H9 (cell line): ENCODE measurements around the gene PMEL. TPM values are rescaled to one million over a fixed set of nuclear protein-coding genes. Genes with fewer than 3 reads are reported as not detected.

Experiments used
- DNase-seq: peaks from one replicate; pipeline ENCODE4 v3.0.0-alpha.2; 2017
- H2AFZ ChIP-seq: one replicate; pipeline ENCODE4 v1.6.1; 2013; ENCODE audit warnings: mild to moderate bottlenecking, low read length, control low read depth, moderate library complexity
- H2AK5ac ChIP-seq: 2 replicates; pipeline ENCODE4 v1.6.1; 2013; ENCODE audit warnings: low read length, control low read depth, mixed read lengths; ENCODE audit not compliant: insufficient read length
- H2BK120ac ChIP-seq: one replicate; pipeline ENCODE4 v1.6.1; 2013; ENCODE audit warnings: low read depth, mild to moderate bottlenecking, low read length, control low read depth, inconsistent platforms; ENCODE audit not compliant: poor library complexity, severe bottlenecking
- H2BK12ac ChIP-seq: 2 replicates; pipeline ENCODE4 v1.6.1; 2013; ENCODE audit warnings: low read length, control low read depth, mixed read lengths, low read depth; ENCODE audit not compliant: insufficient read length
- H2BK15ac ChIP-seq: 2 replicates; pipeline ENCODE4 v1.6.1; 2013; ENCODE audit warnings: low read depth, low read length, control low read depth
- H2BK20ac ChIP-seq: one replicate; pipeline ENCODE4 v1.6.1; 2013; ENCODE audit warnings: low read depth, mild to moderate bottlenecking, low read length, control low read depth, inconsistent platforms; ENCODE audit not compliant: poor library complexity, severe bottlenecking
- H2BK5ac ChIP-seq: 2 replicates; pipeline ENCODE4 v1.6.1; 2013; ENCODE audit warnings: low read length, control low read depth, mixed read lengths; ENCODE audit not compliant: insufficient read length
- H3K14ac ChIP-seq: 2 replicates; pipeline ENCODE4 v1.6.1; 2013; ENCODE audit warnings: low read length, control low read depth; ENCODE audit not compliant: insufficient read depth
- H3K18ac ChIP-seq: 2 replicates; pipeline ENCODE4 v1.6.1; 2013; ENCODE audit warnings: low read depth, mild to moderate bottlenecking, mixed read lengths, low read length, control low read depth; ENCODE audit not compliant: insufficient read length
- H3K23ac ChIP-seq: 2 replicates; pipeline ENCODE4 v1.6.1; 2013; ENCODE audit warnings: low read length, control low read depth, mixed read lengths, low read depth; ENCODE audit not compliant: insufficient read length
- H3K23me2 ChIP-seq: 2 replicates; pipeline ENCODE4 v1.6.1; 2013; ENCODE audit warnings: low read depth, mild to moderate bottlenecking, mixed read lengths, low read length, control low read depth; ENCODE audit not compliant: insufficient read length, poor library complexity, severe bottlenecking
- H3K27ac ChIP-seq: 2 replicates; pipeline ENCODE4 v1.5.1; 2013; ENCODE audit warnings: low read length, control low read depth, mixed read lengths, low read depth; ENCODE audit not compliant: insufficient read length
- H3K27me3 ChIP-seq: 2 replicates; pipeline ENCODE4 v1.6.1; 2013; ENCODE audit warnings: low read length, control low read depth, inconsistent platforms; ENCODE audit not compliant: insufficient read depth
- H3K4ac ChIP-seq: 2 replicates; pipeline ENCODE4 v1.6.1; 2013; ENCODE audit warnings: low read depth, mild to moderate bottlenecking, control low read depth, inconsistent platforms, low read length, moderate library complexity
- H3K4me1 ChIP-seq: 2 replicates; pipeline ENCODE4 v1.6.1; 2013; ENCODE audit warnings: low read length, control low read depth, inconsistent platforms; ENCODE audit not compliant: insufficient read depth
- H3K4me2 ChIP-seq: 2 replicates; pipeline ENCODE4 v1.6.1; 2013; ENCODE audit warnings: low read length, control low read depth, mixed read lengths; ENCODE audit not compliant: insufficient read length, insufficient read depth
- H3K56ac ChIP-seq: 2 replicates; pipeline ENCODE4 v1.6.1; 2013; ENCODE audit warnings: low read depth, mild to moderate bottlenecking, mixed read lengths, low read length, control low read depth; ENCODE audit not compliant: insufficient read length
- H3K79me1 ChIP-seq: 2 replicates; pipeline ENCODE4 v1.6.1; 2013; ENCODE audit warnings: low read depth, mild to moderate bottlenecking, moderate library complexity, low read length, control low read depth, inconsistent platforms; ENCODE audit not compliant: insufficient read depth, poor library complexity, severe bottlenecking
- H3K79me2 ChIP-seq: 2 replicates; pipeline ENCODE4 v1.6.1; 2013; ENCODE audit warnings: low read length, control low read depth, inconsistent platforms; ENCODE audit not compliant: insufficient read depth
- H3K9ac ChIP-seq: 2 replicates; pipeline ENCODE4 v1.6.1; 2013; ENCODE audit warnings: low read length, control low read depth, mixed read lengths; ENCODE audit not compliant: insufficient read length; ENCODE audit errors: extremely low read depth
- H3K9me3 ChIP-seq: one replicate; pipeline ENCODE4 v1.6.1; 2013; ENCODE audit warnings: low read depth, low read length, inconsistent platforms; ENCODE audit not compliant: control insufficient read depth
- H3T11ph ChIP-seq: one replicate; pipeline ENCODE4 v1.6.1; 2013; ENCODE audit warnings: mild to moderate bottlenecking, low read length, control low read depth, inconsistent platforms
- H4K20me1 ChIP-seq: one replicate; pipeline ENCODE4 v1.6.1; 2013; ENCODE audit not compliant: control insufficient read depth, insufficient read length, insufficient read depth
- H4K5ac ChIP-seq: 2 replicates; pipeline ENCODE4 v1.6.1; 2013; ENCODE audit warnings: low read depth, mild to moderate bottlenecking, mixed read lengths, low read length, control low read depth; ENCODE audit not compliant: insufficient read length
- H4K8ac ChIP-seq: replicated peaks from 2 replicates; pipeline ENCODE4 v1.6.1; 2013; ENCODE audit warnings: low read length, control low read depth, mixed read lengths, low read depth; ENCODE audit not compliant: insufficient read length
- H4K91ac ChIP-seq: 2 replicates; pipeline ENCODE4 v1.6.1; 2013; ENCODE audit warnings: low read depth, mild to moderate bottlenecking, moderate library complexity, mixed read lengths, low read length, control low read depth; ENCODE audit not compliant: insufficient read length
- H3K27ac Mint-ChIP-seq, 3 experiments: 2 replicates in 2 of 3; 3 replicates in 1 of 3; pipeline ENCODE4 v1.8.0; 2020 to 2021; ENCODE audit warnings: mixed read lengths in 3 of 3, mild to moderate bottlenecking in 1 of 3, moderate library complexity in 1 of 3
- H3K27me3 Mint-ChIP-seq: 2 replicates; pipeline ENCODE4 v1.8.0; 2021; ENCODE audit warnings: low read depth, mild to moderate bottlenecking, moderate library complexity, mixed read lengths
- H3K36me3 Mint-ChIP-seq, 3 experiments: 2 replicates in 2 of 3; 3 replicates in 1 of 3; pipeline ENCODE4 v1.8.0; 2020 to 2021; ENCODE audit warnings: low read depth in 3 of 3, mixed read lengths in 3 of 3; ENCODE audit not compliant: insufficient read depth in 1 of 3
- H3K4me1 Mint-ChIP-seq, 2 experiments: 2 replicates each; pipeline ENCODE4 v1.8.0; 2020; ENCODE audit warnings: mixed read lengths in 2 of 2
- H3K4me3 Mint-ChIP-seq, 2 experiments: 2 replicates in 1 of 2; 3 replicates in 1 of 2; pipeline ENCODE4 v1.8.0; 2020 to 2021; ENCODE audit warnings: mild to moderate bottlenecking in 2 of 2, mixed read lengths in 2 of 2, moderate library complexity in 1 of 2
- H3K9me3 Mint-ChIP-seq, 2 experiments: 2 replicates in 1 of 2; 3 replicates in 1 of 2; pipeline ENCODE4 v1.8.0; 2020; ENCODE audit warnings: mild to moderate bottlenecking in 2 of 2, mixed read lengths in 2 of 2, moderate library complexity in 1 of 2
- CTCF ChIP-seq: fragments of 200-600 bp; sonication (generic); conservative IDR thresholded peaks from 3 replicates; pipeline ENCODE4 v1.8.0; 2021; ENCODE audit warnings: antibody characterized with exemption, mild to moderate bottlenecking
- WGBS: extraction: QIAGEN DNeasy Blood & Tissue Kit; methylation state at CpG from one replicate; pipeline ENCODE4 v1.1.7; 2013; ENCODE audit warnings: missing lambda C conversion rate, low lambda C conversion rate, mixed read lengths; ENCODE audit not compliant: insufficient read length; ENCODE audit errors: extremely low coverage; 5-methylcytosine and 5-hydroxymethylcytosine counted together
- total RNA-seq: library from RNA; stranded (reverse); gene quantifications from 2 replicates; pipeline ENCODE4 v1.2.1, GENCODE V29; 2021

PMEL gene
- total RNA-seq, 1 experiment from 2014 or later: 72.6 TPM

DNA sequence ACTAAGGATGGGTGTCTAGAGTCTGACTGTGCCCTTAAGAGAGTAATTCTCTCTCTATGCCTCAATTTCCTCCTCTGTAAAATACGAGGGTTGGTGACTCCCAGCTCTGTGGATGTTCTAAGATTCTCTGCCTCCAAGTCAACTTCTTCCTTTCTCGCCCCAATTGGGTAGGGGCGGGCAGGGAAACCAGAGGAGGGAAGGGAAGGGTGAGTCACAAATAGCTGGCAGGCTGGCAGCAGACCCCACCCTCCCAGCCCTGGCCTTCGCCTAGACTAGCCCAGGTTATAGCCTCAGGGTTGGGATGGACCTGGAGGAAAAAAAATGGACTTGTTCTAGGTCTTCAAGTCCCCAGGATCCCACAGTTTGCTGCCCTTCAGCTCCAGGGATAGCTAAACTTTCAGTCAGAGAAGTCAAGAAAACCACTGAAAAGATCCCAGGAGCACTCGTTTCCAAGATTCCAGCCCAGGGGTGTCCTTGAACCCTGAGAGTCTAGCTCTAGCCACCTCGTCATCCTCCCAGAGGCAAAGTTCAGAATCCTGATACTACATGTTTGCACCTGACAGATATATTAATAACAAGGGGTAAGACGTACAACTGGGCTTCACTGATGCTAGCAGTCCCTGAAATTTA is 32.6 kb downstream of the PMEL start:
- no peak overlapping the region for H2AFZ ChIP-seq
- H4K8ac ChIP-seq: no peak overlapping the region
- DNase-seq: no peak
- no peak overlapping the region for H2BK12ac ChIP-seq
- no peaks in the 10 kb centered on the region for H3K9me3 ChIP-seq
- peaks cover 6% of the 10 kb centered on the region; the same call in 1 of the 2 replicates for H3K4me1 ChIP-seq
- no peak overlapping the region for H2AK5ac ChIP-seq
- TF ChIP-seq CTCF: no peak
- H2BK5ac ChIP-seq: no peak overlapping the region
- no peak overlapping the region for H3K23ac ChIP-seq
- Mint-ChIP-seq H3K9me3 (no peaks in the 10 kb centered on the region; a peak in 1 of 5 replicates), H3K36me3 (no peaks in the 10 kb centered on the region; a peak in 1 of 7 replicates), H3K4me3 (peak overlapping the region; percentile 82; a peak in 2 of 5 replicates), H3K27ac (no peak overlapping the region), H3K27me3 (peaks cover 32% of the 10 kb centered on the region), H3K4me1 (peaks cover 27 to 32% of the 10 kb centered on the region in 2 experiments)
- no peak overlapping the region for H3K9ac ChIP-seq
- H4K91ac ChIP-seq: no peak overlapping the region
- H3K79me1 ChIP-seq: no peaks in the 10 kb centered on the region
- H3K27me3 ChIP-seq: peaks cover 4% of the 10 kb centered on the region; the same call in 1 of the 2 replicates
- H3K27ac ChIP-seq: no peak overlapping the region
- H4K5ac ChIP-seq: no peak overlapping the region
- WGBS: no CpG with 5 or more reads among the region's 7 CpGs
- H3K56ac ChIP-seq: no peak overlapping the region
- H3K4ac ChIP-seq: no peak overlapping the region
- no peak overlapping the region for H2BK15ac ChIP-seq
- H3K18ac ChIP-seq: no peak overlapping the region
- H2BK20ac ChIP-seq: no peak overlapping the region
- no peak overlapping the region for H3K14ac ChIP-seq
- H3K4me2 ChIP-seq: peak overlapping the region; percentile 88
- no peaks in the 10 kb centered on the region for H4K20me1 ChIP-seq
- no peak overlapping the region for H2BK120ac ChIP-seq
- no peak overlapping the region for H3T11ph ChIP-seq
- H3K23me2 ChIP-seq: peaks cover 15% of the 10 kb centered on the region
- H3K79me2 ChIP-seq: no peaks in the 10 kb centered on the region
